GM19238 (cell line): ENCODE measurements around the gene NUP37.
"Not testable (repeated sequence)": the region's sequence is repeated elsewhere in the genome, so short reads cannot be mapped to it uniquely, and the experiment has no call there.

ENCODE experiments used
- DNase-seq: peaks from one replicate; pipeline ENCODE4 v3.0.0; 2011; ENCODE audit warnings: low spot score; ENCODE audit not compliant: insufficient read length

Gene NUP37

DNA sequence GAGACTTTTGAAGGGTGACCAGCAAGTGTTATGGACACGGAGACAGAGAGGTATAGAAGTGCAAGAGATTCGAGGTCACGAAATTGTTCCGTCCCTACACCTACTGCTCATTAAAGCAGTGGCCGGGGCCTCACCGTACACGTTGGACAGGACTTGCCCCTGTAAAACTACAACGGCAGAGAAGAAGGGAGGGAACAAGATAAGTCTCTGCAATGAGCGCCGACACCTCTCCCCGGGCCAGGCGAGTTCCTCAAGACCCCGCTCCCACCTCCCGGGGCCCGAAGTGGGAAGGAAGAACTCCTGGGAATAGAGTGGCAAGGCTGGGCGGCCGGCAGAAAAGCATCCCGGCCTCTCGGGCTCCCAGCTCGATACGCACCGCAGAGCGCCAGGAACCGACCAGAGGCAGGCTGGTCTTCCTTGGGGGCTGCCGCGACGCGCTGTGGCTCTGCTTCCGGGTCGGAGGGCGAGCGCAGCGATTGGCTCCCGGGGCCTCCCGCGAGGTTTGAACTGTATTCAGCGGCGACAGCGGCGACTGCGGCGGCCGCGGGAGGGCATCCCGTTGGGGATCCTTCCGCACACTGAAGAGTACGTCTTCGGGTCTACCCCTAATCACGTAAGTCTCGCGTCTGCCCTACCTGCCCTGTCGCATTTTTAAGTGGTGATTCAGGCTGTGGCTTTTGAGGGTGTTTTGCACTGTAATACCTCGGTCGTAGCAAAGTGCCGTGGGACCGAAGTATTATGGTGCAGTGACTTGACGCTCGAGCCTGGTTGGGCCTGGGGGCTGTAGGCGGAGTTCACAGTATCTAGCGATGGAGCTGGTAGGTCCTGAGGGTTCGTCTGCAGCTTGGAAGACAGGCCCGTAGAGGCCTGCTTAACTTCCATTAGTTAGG lies at the start of gene NUP37, which contains the start of gene PARPBP:
NUP37 (minus strand) TSS at position 441 of the 890 bp plus-strand sequence. CDS start 1,596 bp downstream, outside the sequence.
PARPBP (plus strand) TSS at position 510 of the 890 bp plus-strand sequence. CDS start 3,706 bp downstream, outside the sequence.
- peak; percentile 80 for DNase-seq

DNA sequence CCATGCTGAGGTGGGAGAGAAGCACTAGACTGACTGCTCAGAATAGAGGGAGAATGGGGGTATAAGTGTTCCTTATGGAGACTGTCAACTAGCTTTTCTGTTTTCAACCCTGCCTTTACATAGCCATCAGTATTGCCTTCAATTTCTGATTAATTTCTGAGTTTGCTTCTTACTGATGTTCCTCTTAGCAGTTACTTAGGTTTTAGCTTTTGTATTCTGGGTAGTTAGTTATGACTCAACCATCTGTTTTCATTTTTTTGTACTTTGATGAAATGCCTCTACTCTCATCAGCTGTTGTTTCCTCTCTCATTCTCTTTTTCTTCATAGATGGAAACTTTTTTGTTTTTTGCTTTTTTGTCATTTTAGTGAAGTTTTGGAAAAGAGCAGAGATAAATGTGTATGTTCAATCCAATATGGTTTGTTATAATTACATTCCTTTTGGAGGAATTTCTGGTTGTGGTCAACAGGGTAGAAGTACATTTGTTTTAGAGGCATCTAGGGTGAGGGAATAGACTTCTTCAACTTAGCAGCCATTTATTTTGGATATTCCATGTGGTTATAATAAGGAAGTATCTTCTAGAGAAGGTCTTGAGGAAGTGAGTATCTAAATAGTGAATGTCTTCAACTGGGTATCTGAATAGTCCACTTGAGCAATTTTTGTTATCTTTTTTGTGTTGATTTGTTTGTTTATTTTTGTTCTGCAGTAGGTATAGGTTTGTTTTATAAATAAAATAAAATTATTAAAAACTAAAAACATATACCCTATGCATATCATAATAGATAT lies 48.1 kb upstream of the NUP37 start:
- no peak for DNase-seq

- no peak for DNase-seq
These were observed 43.5 kb upstream of the NUP37 start for GRCh38 chr12:102163383-102163782.

GRCh38 chr12:102155206-102155605 lies 35.3 kb upstream of the NUP37 start:
- DNase-seq: not testable (repeated sequence)

DNA sequence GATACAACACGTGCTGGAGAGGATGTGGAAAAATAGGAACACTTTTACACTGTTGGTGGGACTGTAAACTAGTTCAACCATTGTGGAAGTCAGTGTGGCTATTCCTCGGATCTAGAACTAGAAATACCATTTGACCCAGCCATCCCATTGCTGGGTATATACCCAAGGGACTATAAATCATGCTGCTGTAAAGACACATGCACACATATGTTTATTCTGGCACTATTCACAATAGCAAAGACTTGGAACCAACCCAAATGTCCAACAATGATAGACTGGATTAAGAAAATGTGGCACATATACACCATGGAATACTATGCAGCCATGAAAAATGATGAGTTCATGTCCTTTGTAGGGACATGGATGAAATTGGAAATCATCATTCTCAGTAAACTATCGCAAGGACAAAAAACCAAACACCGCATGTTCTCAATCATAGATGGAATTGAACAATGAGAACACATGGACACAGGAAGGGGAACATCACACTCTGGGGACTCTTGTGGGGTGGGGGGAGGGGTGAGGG lies 27.2 kb upstream of the NUP37 start:
- DNase-seq: not testable (repeated sequence)

DNA sequence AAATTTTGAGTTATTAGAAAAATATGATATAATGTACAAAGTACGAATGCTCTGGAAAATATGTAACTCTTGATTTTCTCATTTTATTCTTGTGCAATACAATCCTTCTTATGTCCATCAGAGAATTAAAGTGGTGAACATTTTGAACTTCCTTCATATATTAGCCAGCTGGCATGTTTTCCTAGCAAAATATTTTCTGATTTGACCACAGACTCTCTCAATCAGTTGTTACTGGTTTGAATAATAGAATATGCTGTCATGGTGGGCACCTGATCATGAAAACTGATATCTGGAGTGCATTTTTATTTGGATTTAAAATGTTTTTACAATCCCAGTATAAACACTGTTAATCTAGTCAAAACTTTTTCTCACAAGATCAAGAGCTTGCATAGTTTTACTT lies 24.3 kb upstream of the NUP37 start:
- DNase-seq: no peak

GRCh38 chr12:102142866-102143373 lies 23.0 kb upstream of the NUP37 start:
- not testable (repeated sequence) for DNase-seq

DNA sequence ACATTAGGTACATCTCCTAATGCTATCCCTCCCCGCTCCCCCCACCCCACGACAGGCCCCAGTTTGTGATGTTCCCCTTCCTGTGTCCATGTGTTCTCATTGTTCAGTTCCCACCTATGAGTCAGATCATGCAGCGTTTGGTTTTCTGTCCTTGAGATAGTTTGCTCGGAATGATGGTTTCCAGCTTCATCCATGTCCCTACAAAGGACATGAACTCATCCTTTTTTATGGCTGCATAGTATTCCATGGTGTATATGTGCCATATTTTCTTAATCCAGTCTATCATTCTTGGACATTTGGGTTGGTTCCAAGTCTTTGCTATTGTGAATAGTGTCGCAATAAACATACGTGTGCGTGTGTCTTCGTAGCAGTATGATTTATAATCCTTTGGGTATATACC lies 17.7 kb upstream of the NUP37 start:
- DNase-seq: not testable (repeated sequence)

DNA sequence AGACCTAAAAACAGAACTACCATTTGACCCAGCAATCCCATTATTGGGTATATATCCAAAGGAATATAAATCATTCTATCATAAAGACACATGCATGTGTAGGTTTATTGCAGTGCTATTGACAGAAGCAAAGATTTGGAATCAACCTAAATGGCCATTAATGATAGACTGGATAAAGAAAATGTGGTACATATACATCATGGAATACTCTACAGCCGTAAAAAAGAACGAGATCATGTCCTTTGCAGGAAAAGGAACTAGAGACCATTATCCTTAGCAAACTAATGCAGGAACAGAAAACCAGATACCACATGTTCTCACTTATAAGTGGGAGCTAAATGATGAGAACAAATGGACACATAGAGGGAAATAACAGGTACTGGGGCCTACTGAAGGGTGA lies 11.5 kb upstream of the NUP37 start:
- not testable (repeated sequence) for DNase-seq

DNA sequence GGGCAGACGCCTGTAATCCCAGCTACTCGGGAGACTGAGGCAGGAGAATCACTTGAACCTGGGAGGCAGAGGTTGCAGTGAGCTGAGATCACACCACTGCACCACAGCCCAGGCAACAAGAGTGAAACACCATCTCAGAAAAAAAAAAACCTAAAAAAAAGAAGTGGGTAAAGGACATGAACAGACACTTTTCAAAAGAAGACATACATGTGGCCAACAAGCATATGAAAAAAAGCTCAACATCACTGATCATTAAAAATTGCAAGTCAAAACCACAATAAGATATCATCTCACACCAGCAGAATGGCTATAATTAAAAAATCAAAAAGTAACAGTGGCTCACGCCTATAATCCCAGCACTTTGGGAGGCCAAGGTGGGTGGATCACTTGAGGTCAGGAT lies 10.8 kb upstream of the NUP37 start:
- not testable (repeated sequence) for DNase-seq

DNA sequence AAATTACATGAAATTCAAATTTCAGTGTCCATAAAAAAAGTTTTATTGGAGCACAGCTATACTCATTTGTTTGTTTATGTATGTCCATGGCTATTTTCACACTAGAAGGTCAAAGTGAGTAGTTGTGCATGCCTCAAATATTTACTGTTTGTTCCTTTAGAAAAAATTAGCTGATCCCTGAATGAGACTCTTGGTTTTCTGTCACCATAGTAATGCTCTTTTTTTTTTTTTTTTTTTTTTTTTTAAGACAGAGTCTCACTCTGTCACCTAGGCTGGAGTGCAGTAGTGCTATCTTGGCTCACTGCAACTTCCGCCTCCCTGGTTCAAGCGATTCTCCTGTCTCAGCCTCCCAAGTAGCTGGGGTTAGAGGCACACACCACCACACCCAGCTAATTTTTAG lies 1.4 kb upstream of the NUP37 start:
- DNase-seq: not testable (repeated sequence)

- no peak for DNase-seq
These were observed 972 bp upstream of the NUP37 start for GRCh38 chr12:102120886-102121285.

DNA sequence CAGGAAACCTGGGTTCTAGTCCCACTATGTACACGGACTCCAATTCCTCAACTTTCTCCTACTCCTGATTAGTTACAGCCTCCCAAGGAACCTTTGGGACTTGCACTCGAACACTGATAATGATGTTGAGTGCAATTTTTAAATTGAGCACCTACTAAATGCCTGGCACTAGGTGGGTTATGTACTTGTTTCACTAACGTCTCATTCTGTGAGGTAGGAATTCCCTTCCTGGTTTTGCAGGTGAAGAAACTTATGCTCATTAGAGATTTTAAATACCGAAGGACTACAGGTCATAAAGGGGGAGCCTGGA lies 605 bp upstream of the NUP37 start:
- no peak for DNase-seq

DNA sequence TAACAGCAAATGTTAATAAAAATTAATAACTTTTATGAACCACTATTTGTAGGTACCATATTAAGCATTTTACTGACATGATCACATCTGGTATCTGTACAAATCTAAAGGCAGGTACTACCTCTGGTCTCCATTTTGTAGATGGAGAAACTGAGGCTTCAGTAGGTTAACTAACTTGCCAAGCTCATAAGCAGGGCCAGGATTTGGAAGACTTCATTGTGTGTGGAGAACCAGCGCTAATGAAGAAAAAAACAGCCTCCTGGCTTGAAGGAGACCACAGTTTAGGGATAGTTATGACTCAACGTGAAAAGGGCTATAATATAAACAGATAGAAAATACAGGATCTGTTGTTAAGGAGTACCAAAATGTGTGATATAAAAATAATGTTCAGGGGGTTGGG lies 1.0 kb downstream of the NUP37 start:
- no peak for DNase-seq

GRCh38 chr12:102116392-102116791 lies 3.5 kb downstream of the NUP37 start:
- no peak for DNase-seq

GRCh38 chr12:102114212-102114611 lies 5.7 kb downstream of the NUP37 start:
- no peak for DNase-seq

DNA sequence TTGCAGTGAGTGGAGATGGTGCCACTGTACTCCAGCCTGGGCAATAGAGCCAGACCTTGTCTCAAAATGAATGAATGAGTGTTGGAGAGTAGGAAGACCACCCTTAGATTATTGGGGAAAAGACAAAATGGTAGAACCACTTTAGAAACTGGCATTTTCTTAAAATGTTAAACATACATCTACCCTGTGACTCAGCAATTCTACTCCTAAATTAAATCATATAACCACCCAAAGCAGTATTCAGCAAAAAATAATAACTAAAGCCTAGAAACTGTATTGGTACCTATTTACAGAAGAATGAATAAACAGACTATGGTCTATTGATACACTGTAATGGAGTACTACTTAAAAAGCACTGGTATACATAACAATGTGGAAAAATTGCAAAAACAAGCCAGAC lies 9.1 kb downstream of the NUP37 start:
- DNase-seq: no peak

DNA sequence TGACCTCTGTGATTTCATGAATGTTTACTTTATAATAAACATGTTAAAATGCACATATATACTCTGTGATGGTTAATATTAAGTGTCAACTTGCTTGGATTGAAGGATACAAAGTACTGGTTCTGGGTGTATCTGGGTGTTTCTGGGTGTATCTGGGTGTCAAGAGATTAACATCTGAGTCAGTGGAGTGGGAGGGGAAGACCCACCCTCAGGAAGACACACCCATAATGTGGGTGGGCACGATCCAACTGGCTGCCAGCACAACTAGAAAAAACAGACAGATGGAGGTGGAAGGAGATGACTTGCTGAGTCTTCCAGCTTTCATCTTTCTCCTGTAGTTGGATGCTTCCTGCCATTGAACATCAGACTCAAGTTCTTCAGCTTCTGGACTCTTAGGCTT lies 11.9 kb downstream of the NUP37 start:
- DNase-seq: no peak

DNA sequence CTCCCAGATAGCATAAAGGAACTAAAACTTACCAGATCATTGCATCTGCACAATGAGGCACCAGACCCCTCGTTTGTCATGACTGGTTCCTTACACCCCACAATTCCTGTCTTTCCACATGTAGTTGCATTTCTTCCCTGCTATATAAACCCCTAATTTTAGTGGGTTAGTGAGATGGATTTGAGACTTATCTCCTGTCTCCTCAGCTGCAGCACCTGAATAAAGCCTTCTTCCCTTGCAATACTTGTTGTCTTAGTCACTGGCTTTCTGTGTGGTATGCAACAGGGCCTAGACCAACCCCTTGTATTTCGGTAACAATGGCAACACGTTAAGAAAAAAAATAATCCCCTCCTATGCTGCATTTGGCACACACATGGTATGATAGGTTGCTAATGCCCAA lies 13.0 kb downstream of the NUP37 start:
- no peak for DNase-seq

- DNase-seq: no peak
These were observed 23.1 kb downstream of the NUP37 start for GRCh38 chr12:102096855-102097254.

GRCh38 chr12:102095677-102096263 lies 24.1 kb downstream of the NUP37 start:
- DNase-seq: no peak

- no peak for DNase-seq
These were observed 26.6 kb downstream of the NUP37 start for GRCh38 chr12:102093319-102093718.
